ENCODE data around the gene RTKN.

The RTKN gene

DNA sequence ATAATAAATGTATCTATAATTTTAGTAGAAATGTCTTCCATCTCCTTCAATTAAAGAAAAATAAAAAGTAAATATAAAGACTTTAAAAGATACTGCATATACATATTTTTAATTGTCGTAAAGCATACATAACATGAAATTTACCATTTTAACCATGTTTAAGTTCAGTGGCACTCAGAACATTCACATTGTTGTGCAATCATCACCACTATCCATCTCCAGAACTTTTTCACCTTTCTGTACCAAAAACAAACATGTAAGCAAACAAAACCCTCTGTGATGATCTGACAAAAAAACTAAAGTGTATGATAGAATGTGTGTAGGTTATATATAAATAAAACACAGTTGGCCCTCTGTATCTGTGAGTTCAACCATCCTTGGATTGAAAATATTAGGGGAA, 48.2 kb downstream of the RTKN start:
- H2AK5ac ChIP-seq (ENCODE audit: low read depth, low read length): no peak overlapping the region
- H2AFZ ChIP-seq (ENCODE audit: low read length): no peak overlapping the region
- DNase-seq (ENCODE audit: low spot score): no peak
- H3K14ac ChIP-seq (ENCODE audit: low read length): no peak overlapping the region
- no peaks in the 10 kb centered on the region for H3K27me3 ChIP-seq (ENCODE audit: control insufficient read depth in 3 of 3, insufficient read depth in 3 of 3, low read depth in 1 of 3, low read length in 3 of 3)
- no peaks in the 10 kb centered on the region for H3K9me3 ChIP-seq (replicated peaks in 1 of 2; ENCODE audit: control insufficient read depth in 2 of 2, insufficient read depth in 1 of 2, low read depth in 1 of 2, low read length in 2 of 2)
- WGBS, 2 donors (ENCODE audit: extremely low coverage in 2 of 2, insufficient read length in 2 of 2, insufficient replicate concordance in 1 of 2): no CpG with 5 or more reads among the region's 1 CpG
- no peak overlapping the region for H2BK120ac ChIP-seq (ENCODE audit: low read depth, low read length)
- H2BK12ac ChIP-seq (ENCODE audit: low read length): no peak overlapping the region
- no peak overlapping the region for H3K4me3 ChIP-seq (ENCODE audit: low read length in 2 of 2)
- no peak overlapping the region for H3K4me2 ChIP-seq (ENCODE audit: insufficient read depth, low read length, poor library complexity, severe bottlenecking)
- H3K27ac ChIP-seq (replicated peaks; ENCODE audit: low read length): no peak overlapping the region
- no peak overlapping the region for H3K4ac ChIP-seq (ENCODE audit: low read length)
- peaks cover 4 to 11% of the 10 kb centered on the region in 2 donors for H3K4me1 ChIP-seq (ENCODE audit: control insufficient read depth in 2 of 2, insufficient read depth in 1 of 2, low read depth in 1 of 2, low read length in 2 of 2)
- H2BK5ac ChIP-seq (ENCODE audit: low read length): no peak overlapping the region
- no peak overlapping the region for H3K18ac ChIP-seq (ENCODE audit: low read length)
- no peak overlapping the region for H3K23ac ChIP-seq (ENCODE audit: low read depth, low read length, poor library complexity)
- no peak overlapping the region for H2BK15ac ChIP-seq (ENCODE audit: low read length)
- H3K79me1 ChIP-seq (ENCODE audit: low read depth, low read length): peaks cover 1% of the 10 kb centered on the region
- H4K91ac ChIP-seq (ENCODE audit: low read depth, low read length, poor library complexity): no peak overlapping the region
- peaks cover 0 to 5% of the 10 kb centered on the region in 2 donors for H3K36me3 ChIP-seq (replicated peaks in 1 of 2; ENCODE audit: control insufficient read depth in 2 of 2, insufficient read depth in 2 of 2, low read length in 2 of 2)
- H4K8ac ChIP-seq (ENCODE audit: low read depth, low read length): no peak overlapping the region
- H3K9ac ChIP-seq (ENCODE audit: low read depth, low read length, poor library complexity): no peak overlapping the region

- Histone ChIP-seq H2AK5ac (ENCODE audit: low read depth, low read length) (no peak overlapping the region), H3K4me1 (ENCODE audit: control insufficient read depth in 2 of 2, insufficient read depth in 1 of 2, low read depth in 1 of 2, low read length in 2 of 2) (peaks cover 4 to 11% of the 10 kb centered on the region in 2 donors), H3K27me3 (ENCODE audit: control insufficient read depth in 3 of 3, insufficient read depth in 3 of 3, low read depth in 1 of 3, low read length in 3 of 3) (no peaks in the 10 kb centered on the region), H3K14ac (ENCODE audit: low read length) (no peak overlapping the region), H3K23ac (ENCODE audit: low read depth, low read length, poor library complexity) (no peak overlapping the region), H3K36me3 (replicated peaks in 1 of 2; ENCODE audit: control insufficient read depth in 2 of 2, insufficient read depth in 2 of 2, low read length in 2 of 2) (peaks cover 0 to 5% of the 10 kb centered on the region in 2 donors), H3K9ac (ENCODE audit: low read depth, low read length, poor library complexity) (no peak overlapping the region), H3K4me3 (ENCODE audit: low read length in 2 of 2) (no peak overlapping the region), H4K8ac (ENCODE audit: low read depth, low read length) (no peak overlapping the region), H3K4ac (ENCODE audit: low read length) (no peak overlapping the region), H2BK120ac (ENCODE audit: low read depth, low read length) (no peak overlapping the region), H3K9me3 (replicated peaks in 1 of 2; ENCODE audit: control insufficient read depth in 2 of 2, insufficient read depth in 1 of 2, low read depth in 1 of 2, low read length in 2 of 2) (no peaks in the 10 kb centered on the region), H2BK15ac (ENCODE audit: low read length) (no peak overlapping the region), H2BK12ac (ENCODE audit: low read length) (no peak overlapping the region), H2AFZ (ENCODE audit: low read length) (peak overlapping the region; percentile 95), H3K27ac (replicated peaks; ENCODE audit: low read length) (no peak overlapping the region), H3K18ac (ENCODE audit: low read length) (no peak overlapping the region), H4K91ac (ENCODE audit: low read depth, low read length, poor library complexity) (no peak overlapping the region), H3K79me1 (ENCODE audit: low read depth, low read length) (peaks cover 1% of the 10 kb centered on the region), H2BK5ac (ENCODE audit: low read length) (no peak overlapping the region), H3K4me2 (ENCODE audit: insufficient read depth, low read length, poor library complexity, severe bottlenecking) (no peak overlapping the region)
- no CpG with 5 or more reads among the region's 13 CpGs for WGBS, 2 donors (ENCODE audit: extremely low coverage in 2 of 2, insufficient read length in 2 of 2, insufficient replicate concordance in 1 of 2)
- DNase-seq (ENCODE audit: low spot score): no peak
Measured at GRCh38 chr2:74392449-74392743, 49.3 kb downstream of the RTKN start.

DNA sequence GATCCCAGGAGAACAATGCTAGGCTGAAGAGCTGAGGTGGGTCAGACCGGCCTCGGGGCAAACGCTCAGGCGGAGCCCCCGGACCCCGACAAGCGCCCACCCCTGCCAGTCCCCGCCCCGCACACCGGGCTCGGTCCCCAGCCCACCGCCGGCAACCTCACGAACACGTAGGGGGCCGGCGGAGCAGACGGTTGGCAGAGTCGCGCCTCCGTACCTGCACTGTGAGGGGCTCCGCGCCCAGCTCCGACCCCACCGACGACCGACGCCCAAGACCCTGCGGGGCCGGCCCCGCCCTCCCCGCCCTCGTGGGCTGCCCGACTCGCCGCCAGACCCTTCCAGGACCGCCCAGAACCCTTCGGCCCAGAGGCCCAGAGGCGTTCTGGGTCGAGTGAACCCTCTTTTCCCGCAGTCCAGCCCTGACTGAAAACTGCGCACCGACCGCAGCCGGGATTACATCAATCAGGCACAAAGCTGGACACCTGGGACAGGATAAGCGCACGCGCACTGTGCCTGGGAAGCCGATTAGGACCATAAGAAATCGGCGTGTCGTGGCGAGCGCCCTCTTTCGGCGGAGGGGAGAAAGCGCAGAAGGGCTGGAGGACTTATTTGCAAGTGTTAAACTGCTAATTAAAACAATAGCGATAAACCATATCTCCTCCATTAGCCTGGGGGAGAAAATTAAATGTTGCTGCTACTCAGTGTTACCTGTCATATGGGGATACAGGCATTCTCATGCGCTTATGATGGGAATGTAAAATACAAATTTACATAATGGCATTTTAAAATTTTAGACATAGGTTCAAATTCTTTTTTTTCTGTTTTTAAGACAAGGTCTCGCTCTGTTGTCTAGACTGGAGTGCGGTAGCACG, 49.9 kb downstream of the RTKN start:
- H2AFZ ChIP-seq (ENCODE audit: low read length): peak overlapping the region; percentile 95
- H3K9ac ChIP-seq (ENCODE audit: low read depth, low read length, poor library complexity): peak overlapping the region; percentile 90
- peaks cover 0 to 5% of the 10 kb centered on the region in 2 donors for H3K36me3 ChIP-seq (replicated peaks in 1 of 2; ENCODE audit: control insufficient read depth in 2 of 2, insufficient read depth in 2 of 2, low read length in 2 of 2)
- no CpG with 5 or more reads among the region's 62 CpGs for WGBS, 2 donors (ENCODE audit: extremely low coverage in 2 of 2, insufficient read length in 2 of 2, insufficient replicate concordance in 1 of 2)
- H2BK12ac ChIP-seq (ENCODE audit: low read length): no peak overlapping the region
- no peak overlapping the region for H4K91ac ChIP-seq (ENCODE audit: low read depth, low read length, poor library complexity)
- no peak overlapping the region for H3K14ac ChIP-seq (ENCODE audit: low read length)
- H3K79me1 ChIP-seq (ENCODE audit: low read depth, low read length): peaks cover 1% of the 10 kb centered on the region
- no peak overlapping the region for H4K8ac ChIP-seq (ENCODE audit: low read depth, low read length)
- no peak overlapping the region for H2BK120ac ChIP-seq (ENCODE audit: low read depth, low read length)
- H3K4me1 ChIP-seq (ENCODE audit: control insufficient read depth in 2 of 2, insufficient read depth in 1 of 2, low read depth in 1 of 2, low read length in 2 of 2): peaks cover 4 to 11% of the 10 kb centered on the region in 2 donors
- peak overlapping the region; percentile 79 for H3K4me2 ChIP-seq (ENCODE audit: insufficient read depth, low read length, poor library complexity, severe bottlenecking)
- H3K23ac ChIP-seq (ENCODE audit: low read depth, low read length, poor library complexity): peak overlapping the region; percentile 82
- H3K9me3 ChIP-seq (replicated peaks in 1 of 2; ENCODE audit: control insufficient read depth in 2 of 2, insufficient read depth in 1 of 2, low read depth in 1 of 2, low read length in 2 of 2): no peaks in the 10 kb centered on the region
- no peak overlapping the region for H2AK5ac ChIP-seq (ENCODE audit: low read depth, low read length)
- H3K27ac ChIP-seq (replicated peaks; ENCODE audit: low read length): peak overlapping the region; percentile 71
- DNase-seq (ENCODE audit: low spot score): peak; percentile 96
- H2BK15ac ChIP-seq (ENCODE audit: low read length): peak overlapping the region; percentile 76
- peak overlapping the region; percentile 91 for H3K18ac ChIP-seq (ENCODE audit: low read length)
- H3K4me3 ChIP-seq (ENCODE audit: low read length in 2 of 2): peak overlapping the region; percentile 65 to 88
- H3K27me3 ChIP-seq (ENCODE audit: control insufficient read depth in 3 of 3, insufficient read depth in 3 of 3, low read depth in 1 of 3, low read length in 3 of 3): no peaks in the 10 kb centered on the region
- H2BK5ac ChIP-seq (ENCODE audit: low read length): peak overlapping the region; percentile 91
- H3K4ac ChIP-seq (ENCODE audit: low read length): no peak overlapping the region

GRCh38 chr2:74391209-74391579, 50.5 kb downstream of the RTKN start:
- Histone ChIP-seq H2BK5ac (ENCODE audit: low read length) (no peak overlapping the region), H2AK5ac (ENCODE audit: low read depth, low read length) (no peak overlapping the region), H2BK15ac (ENCODE audit: low read length) (no peak overlapping the region), H3K4ac (ENCODE audit: low read length) (no peak overlapping the region), H3K27ac (replicated peaks; ENCODE audit: low read length) (no peak overlapping the region), H3K9me3 (replicated peaks in 1 of 2; ENCODE audit: control insufficient read depth in 2 of 2, insufficient read depth in 1 of 2, low read depth in 1 of 2, low read length in 2 of 2) (no peaks in the 10 kb centered on the region), H3K36me3 (replicated peaks in 1 of 2; ENCODE audit: control insufficient read depth in 2 of 2, insufficient read depth in 2 of 2, low read length in 2 of 2) (peaks cover 0 to 5% of the 10 kb centered on the region in 2 donors), H3K79me1 (ENCODE audit: low read depth, low read length) (peaks cover 1% of the 10 kb centered on the region), H3K9ac (ENCODE audit: low read depth, low read length, poor library complexity) (peak overlapping the region; percentile 75), H4K8ac (ENCODE audit: low read depth, low read length) (no peak overlapping the region), H2AFZ (ENCODE audit: low read length) (peak overlapping the region; percentile 95), H4K91ac (ENCODE audit: low read depth, low read length, poor library complexity) (no peak overlapping the region), H2BK12ac (ENCODE audit: low read length) (no peak overlapping the region), H3K27me3 (ENCODE audit: control insufficient read depth in 3 of 3, insufficient read depth in 3 of 3, low read depth in 1 of 3, low read length in 3 of 3) (no peaks in the 10 kb centered on the region), H3K4me3 (ENCODE audit: low read length in 2 of 2) (peak overlapping the region; percentile 65 to 88), H3K4me2 (ENCODE audit: insufficient read depth, low read length, poor library complexity, severe bottlenecking) (peak overlapping the region; percentile 52), H3K23ac (ENCODE audit: low read depth, low read length, poor library complexity) (no peak overlapping the region), H3K18ac (ENCODE audit: low read length) (peak overlapping the region; percentile 91), H3K4me1 (ENCODE audit: control insufficient read depth in 2 of 2, insufficient read depth in 1 of 2, low read depth in 1 of 2, low read length in 2 of 2) (peaks cover 4 to 11% of the 10 kb centered on the region in 2 donors), H2BK120ac (ENCODE audit: low read depth, low read length) (no peak overlapping the region), H3K14ac (ENCODE audit: low read length) (no peak overlapping the region)
- no CpG with 5 or more reads among the region's 11 CpGs for WGBS, 2 donors (ENCODE audit: extremely low coverage in 2 of 2, insufficient read length in 2 of 2, insufficient replicate concordance in 1 of 2)
- DNase-seq (ENCODE audit: low spot score): no peak

All from neuronal stem cell (in vitro differentiated cells).